HG03342 (cell line): Measurements from ENCODE around the gene TM4SF4.
A peak's percentile ranks its signal among the peaks of the same experiment; 100 is the strongest.

Source experiments
- ATAC-seq: cut with Tn5 transposase; IDR thresholded peaks from one replicate; pipeline ENCODE4 v1.9.1; 2021; ENCODE audit warnings: mild to moderate bottlenecking, moderate library complexity; ENCODE audit not compliant: unreplicated experiment

The TM4SF4 gene

DNA sequence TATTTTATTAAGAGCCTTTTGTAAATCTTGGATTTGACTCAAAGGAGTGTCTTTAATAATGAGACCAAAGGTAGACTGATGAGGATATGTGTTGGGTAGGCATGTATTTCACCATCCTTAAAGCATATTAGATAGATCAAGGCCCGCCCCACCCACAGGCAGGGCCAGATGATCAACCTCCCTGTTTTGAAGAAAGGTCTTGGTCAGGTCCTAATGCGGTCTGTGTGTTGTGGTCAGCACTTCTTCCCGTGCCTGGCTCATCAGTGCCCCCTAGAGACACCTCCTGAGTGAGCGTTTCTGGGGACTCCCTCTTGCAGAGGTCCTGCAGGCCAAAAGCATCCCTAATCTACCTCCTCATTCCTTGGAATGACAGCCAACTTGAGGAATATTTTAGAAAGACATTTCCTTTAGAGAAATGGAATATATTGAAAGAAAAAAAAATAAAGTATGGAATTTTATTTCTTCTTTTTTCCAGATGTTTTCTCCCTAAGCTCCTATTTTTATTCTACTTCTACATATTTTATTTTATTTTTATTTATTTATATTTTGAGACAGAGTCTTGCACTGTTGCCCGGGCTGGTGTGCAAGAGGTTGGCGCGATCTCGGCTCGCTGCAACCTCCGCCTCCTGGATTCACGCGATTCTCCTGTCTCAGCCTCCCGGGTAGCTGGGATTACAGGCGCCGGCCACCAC, 6.0 kb downstream of the TM4SF4 start:
- peak; percentile 98 for ATAC-seq

DNA sequence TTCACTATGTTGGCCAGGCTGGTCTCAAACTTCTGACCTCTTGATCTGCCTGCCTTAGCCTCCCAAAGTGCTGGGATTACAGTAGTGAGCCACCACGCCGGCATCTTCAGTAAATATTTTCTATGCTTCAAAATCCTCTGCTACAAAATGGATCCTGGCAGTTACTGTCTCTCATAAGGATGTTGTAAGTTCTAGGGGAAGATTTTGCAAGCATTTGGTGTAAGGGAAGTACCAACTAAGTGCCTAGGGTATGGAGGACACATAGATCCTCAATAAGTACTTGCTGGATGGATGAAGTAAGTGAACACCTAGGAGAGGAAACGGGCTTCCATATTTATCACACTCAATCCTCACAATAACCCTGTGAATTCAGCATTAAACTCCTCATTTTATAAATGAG, 6.6 kb downstream of the TM4SF4 start:
- no peak for ATAC-seq

DNA sequence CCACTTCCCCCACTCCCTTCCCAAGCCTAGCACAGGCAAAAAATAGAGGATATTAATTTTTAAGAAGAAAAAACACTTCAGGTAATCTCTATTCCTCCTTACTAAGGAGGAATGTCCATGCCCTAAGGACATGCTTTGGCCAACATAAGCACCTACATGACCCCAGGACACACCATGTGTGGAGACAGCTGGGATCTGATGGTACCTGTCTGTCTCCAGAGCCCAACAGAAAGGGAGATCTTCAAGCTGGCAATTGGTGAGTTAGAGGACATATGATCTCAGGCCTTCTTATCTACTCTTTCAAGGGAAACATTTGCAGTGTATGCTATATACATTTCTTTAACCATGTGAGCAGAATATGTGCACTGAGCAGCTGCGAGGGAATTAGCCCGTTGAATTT, 7.0 kb downstream of the TM4SF4 start:
- ATAC-seq: no peak

DNA sequence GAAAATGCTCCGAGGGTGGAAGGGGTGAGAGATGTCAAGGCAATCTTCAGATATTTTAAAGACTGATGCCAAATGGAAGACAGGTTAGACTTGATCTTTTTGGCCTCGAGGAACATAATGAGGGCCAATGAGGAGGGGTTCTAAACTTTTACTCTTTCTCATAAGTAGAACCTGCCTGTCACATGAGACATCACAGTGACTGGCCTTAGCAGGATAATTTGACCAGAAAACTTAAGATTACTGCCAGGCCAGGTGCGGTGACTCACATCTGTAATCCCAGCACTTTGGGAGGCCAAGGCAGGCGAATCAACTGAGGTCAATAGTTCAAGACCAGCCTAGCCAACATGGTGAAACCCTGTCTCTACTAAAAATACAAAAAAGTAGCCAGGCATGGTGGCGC, 12.2 kb downstream of the TM4SF4 start:
- no peak for ATAC-seq

DNA sequence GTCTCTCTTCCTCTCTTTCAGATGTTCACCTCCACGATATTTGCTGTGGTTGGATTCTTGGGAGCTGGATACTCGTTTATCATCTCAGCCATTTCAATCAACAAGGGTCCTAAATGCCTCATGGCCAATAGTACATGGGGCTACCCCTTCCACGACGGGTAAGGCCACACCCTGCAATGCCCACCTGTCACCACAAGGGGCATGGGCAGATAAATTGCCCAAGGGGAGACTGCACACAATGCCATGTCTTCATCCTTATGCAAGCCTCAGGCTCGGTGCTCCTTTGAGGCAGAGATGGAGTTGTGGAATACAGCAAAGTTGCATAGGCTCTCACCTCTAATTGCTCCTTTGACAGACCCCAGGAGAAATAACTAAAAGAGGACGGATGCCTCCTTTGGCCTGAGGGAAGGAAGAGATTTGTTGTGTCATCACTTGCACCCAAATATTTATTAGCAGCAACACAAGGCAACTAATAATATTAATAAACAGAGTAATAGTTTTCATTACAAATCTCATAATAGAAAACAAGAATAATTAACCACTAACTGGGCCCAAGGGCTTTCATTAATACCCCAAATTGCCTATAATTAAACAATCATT, 13.2 kb downstream of the TM4SF4 start:
- ATAC-seq: peak; percentile 82

DNA sequence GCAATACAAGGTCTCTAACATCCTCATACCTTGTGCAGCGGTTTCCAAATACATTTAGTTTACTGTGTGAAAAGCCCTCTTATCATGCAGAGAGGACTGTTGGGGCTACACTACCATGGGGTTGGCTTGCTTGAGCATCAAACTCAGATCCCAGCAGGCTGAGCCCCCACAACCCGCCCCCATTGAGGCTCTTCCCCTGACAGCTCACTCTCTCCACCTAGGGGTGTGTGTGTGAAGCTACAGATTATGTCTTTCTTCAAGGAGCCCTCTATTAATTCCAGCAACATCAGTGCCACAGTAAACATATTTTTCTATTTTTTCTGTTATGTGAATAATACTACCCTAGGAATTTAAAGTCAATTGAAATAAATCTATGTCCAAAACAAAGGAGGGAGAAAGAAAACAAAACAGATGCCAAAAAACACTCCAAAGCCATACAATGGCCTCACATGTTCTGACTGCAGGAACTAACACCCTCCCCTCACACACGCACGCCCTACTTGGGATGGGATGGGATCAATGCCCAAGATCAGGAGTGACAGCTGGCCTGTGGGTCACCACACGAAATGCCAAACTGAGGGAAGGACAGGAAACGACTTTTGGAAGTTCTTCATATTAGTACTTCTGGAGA, 14.7 kb downstream of the TM4SF4 start:
- ATAC-seq: no peak

DNA sequence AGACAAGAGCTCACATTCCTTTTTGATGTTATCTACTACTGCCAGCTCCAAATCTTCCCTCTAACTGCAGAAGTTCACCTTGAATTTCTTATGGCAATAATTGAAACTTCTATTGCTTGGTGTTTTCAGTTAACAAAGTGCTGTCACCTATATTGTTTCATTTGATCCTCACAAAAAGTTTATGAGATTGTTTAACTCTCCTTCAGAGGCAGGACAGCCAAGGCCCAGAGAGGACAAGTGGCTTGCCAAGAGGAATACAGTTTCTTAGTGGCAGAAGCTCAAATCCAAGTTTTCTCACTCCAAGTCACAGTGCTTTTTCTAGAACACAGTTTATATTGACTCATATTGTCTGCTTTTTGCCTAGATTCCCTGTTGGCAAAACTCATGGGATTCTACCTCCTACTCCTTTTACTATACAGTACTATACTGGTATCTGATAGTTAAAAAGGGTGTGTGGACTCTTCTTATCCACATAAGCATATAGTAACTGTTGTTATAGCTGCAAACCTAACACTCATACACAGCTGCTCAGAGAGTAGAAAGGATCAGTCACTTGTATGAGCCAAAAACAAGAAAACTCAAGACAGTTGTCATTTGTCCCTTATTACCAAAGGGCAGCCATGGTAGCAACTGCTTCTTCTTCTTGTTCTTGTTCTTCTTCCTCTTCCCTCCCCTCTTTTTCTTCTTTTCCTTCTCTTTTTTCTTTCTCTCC, 15.9 kb downstream of the TM4SF4 start:
- no peak for ATAC-seq

DNA sequence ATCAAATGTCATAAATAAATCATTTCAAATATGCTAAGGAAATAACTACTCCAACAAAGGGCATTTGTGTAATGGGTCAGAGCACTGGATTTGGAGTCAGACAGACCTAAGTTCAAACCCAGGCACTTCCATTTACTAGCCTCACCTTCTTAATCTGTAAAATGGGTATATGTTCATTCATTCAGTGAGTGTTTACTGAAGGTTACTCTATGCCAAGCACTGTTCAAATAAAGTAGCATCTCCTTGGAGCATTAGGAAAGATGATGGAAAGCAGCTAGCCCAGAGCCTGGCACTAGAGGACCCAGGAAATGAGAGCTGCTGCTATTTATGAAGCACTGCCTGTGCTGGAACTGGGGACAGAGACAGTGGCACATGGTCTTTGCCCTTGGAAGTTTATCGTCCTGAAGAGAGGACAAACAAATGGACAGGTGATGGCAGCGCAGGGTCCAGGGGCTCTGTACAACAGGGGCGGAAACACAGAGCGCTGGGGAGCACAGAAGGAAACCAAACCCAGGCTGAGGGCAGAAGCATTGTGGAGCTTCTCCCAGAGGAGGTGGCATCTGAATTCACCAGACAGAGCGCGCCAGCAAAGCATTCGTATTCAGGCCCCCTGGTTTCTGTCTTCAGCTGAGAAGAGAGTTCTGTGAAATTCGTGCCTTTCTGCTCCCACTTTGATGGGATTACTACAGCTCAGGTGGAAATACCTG, 19.0 kb downstream of the TM4SF4 start:
- ATAC-seq: no peak

DNA sequence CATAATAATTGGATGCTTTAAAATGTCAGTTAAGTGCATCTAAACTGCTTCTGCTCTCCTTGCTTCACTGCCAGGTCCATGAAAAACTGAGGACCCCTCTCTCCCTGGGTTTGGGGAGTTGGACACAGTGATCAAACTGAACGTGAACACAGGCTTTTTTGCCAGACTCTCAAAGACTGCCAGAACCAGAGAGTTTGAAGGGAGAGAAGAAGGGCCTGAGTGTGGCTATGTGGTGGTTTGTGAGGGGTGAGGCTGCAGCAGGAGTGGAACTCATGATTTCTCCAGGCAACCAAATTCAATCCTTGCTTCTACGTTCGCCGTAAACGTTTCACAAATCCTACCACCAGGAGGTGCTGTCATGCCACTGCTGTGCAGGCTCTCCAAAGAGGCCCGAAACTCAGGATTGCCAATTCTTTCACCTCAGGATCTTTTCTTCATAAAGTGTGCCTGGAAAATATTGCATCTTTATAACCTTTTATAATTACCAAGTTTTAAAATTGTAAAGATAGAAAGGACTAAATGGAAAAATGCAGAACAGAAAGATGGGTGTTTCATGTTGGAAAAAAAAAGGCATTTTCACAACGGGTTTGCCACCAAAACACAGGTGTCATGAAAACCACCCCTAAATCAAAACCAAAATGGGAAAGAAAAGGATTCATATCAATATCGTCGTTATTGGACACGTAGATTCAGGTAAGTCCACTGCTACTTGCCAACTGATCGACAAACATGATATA, 19.7 kb downstream of the TM4SF4 start:
- no peak for ATAC-seq

DNA sequence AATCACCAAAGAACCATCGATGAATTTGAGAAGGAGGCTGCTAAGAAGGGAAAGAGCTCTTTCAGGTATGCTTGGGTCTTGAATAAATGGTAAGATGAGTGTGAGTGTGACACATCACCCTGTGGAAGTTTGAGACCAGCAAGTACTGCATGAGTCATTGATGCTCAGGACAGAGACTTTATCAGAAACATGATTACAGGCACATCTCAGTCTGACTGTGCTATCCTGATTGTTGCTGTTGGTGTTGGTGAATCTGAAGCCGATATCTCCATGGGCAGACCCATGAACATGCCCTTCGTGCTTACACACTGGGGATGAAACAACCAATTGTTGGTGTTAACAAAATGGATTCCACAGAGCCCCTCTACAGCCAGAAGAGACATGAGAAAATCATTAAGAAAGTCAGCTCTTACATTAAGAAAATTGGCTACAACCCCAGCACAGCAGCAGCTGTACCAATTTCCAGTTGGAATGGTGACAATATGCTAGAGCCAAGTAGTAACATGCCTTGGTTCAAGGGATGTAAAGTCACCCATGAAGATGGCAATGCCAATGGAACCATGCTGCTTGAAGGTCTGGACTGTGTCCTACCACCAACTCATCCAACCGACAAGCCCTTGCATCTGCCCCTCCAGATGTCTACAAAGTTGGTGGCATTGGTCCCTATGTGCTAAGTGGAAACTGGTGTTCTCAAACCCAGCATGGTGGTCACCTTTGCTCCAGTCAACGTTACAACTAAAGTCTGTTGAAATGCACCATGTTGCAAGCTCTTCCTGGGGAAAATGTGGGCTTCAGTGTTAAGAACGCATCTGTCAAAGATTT, 20.5 kb downstream of the TM4SF4 start:
- ATAC-seq: no peak

DNA sequence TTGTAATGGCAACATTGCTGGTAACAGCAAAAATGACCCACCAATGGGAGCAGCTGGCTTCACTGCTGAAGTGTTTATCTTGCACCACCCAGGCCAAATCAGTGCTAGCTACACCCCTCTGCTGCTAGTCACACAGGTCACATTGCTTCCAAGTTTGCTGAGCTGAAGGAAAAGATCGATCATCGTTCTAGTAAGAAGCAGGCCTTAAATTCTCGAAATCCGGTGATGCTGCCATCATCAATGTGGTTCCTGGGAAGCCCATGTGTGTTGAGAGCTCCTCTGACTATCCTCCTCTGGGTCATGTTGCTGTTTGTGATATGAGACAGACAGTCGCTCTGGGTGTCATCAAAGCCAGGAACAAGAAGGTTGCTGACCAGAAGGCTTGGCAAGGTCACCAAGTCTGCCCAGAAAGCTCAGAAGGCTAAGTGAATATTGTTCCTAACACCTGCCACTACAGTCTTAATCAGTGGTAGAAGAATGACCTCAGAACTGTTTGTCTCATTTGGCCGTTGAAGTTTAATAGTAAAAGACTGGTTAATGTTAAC, 21.2 kb downstream of the TM4SF4 start:
- no peak for ATAC-seq

DNA sequence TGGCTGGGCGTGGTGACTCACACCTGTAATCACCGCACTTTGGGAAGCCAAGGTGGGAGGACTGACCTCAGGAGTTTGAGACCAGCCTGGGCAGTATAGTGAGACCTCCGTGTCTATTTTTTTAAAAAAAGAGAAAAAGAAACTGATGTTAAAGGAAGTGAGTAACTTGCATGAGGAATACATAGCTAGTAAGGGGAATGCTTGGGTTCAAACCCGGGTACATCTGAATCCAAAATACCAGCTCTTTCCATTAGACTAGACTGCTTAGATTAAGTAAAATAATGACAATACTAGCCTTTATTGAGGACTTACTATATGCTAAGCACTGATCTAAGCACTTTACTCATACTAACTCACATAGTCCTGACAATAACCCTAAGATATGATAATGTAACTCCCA, 22.4 kb downstream of the TM4SF4 start:
- no peak for ATAC-seq

DNA sequence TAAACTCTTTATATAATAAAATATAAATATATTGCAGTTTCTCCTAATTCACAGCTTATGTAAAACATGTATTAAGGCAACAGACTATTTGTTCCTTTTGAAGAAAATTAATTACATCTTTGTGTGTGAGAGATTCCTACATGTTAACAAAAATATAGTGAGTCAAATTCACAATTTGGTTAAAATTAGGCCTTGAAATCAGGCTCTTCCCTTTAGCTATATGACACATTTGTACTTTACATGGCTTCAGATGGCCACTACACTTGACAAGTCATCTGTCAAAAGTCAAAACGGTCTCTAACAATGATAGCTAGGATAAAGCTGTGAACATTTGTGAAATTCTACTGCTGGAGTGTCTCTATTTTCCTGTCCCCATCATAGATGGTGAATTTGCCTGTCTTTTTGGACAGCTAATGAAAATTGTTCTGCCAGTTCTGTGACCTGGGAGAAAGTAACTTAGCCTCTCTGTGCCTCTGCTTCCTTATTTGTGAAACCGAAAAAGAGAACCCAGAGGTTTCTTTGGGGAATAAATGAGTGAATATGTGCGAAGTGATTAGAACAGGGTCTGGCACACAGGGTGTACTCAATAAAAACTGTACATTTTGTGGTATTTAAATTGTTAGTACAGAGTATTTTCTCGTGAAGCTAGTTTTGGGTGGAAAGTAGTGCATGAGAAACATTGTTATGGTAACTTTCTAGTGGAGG, 23.6 kb downstream of the TM4SF4 start:
- ATAC-seq: no peak

DNA sequence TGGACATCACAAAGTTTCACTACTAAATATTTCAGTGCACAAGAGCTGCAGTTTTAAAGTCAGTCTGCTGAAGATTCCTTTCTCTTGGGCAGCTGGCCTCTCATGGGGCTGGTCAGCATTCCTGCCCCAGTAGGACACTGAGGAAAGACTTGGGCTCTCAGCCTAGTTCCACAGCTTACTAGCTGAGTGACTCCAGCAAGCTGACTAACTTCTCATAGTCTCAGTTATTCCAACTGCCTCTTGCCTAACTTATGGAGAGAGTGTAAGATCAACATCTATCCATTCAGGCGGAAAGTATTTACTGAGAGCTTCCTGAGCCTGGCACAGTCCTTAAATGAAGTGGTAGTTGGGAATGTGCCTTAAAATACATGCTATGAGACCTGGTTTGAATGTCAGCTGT, 27.0 kb downstream of the TM4SF4 start:
- no peak for ATAC-seq

DNA sequence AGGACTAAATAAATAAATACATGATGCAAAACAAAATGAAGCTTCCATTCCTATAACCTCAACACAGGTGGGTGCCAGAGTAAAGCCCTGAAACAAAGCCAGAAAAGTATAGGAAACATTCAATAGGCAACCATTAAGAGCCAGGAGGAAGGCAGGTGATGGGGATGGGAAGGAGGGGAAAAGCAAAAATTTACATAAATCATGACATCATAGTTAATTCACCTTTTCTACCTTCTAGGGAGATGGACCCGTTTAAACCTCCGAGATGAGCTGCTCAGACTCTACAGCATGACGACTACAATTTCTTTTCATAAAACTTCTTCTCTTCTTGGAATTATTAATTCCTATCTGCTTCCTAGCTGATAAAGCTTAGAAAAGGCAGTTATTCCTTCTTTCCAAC, 27.9 kb downstream of the TM4SF4 start:
- ATAC-seq: no peak

DNA sequence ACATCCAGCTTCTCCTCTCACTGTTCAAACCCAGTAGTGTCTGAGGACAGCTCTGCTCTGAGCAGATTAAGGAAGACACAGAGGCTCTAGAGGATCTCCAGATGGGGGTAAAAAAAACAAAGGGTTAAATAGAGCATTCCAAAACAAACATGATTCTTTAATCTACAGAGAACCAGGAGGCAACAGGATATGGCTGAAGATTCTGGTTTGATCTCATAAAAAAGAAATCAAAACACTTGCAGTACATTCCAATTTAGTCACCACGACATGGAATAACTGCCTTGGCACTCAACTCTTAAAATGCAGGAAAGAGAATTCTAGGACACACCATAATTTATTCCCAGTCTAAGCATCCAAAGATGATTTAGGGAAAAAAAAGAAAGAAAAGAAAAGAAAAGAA, 32.0 kb downstream of the TM4SF4 start:
- no peak for ATAC-seq

DNA sequence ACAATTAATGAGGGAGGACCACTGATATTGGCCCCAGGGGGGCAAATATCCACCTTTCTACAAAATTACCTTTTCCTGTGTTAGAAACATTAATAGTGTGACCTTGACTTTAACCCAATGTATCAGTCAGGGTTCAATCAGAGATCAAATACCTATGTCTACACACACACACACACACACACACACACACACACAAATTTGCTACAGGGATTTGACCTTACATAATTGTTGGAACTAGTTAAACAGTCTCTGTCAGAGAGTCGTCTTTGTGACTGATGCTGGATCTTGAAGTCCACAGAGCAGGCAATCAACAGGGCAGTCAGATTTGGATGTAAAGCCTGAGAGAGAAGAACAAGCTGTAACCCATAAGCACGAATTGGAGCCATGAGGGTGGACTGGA, 32.5 kb downstream of the TM4SF4 start:
- no peak for ATAC-seq

DNA sequence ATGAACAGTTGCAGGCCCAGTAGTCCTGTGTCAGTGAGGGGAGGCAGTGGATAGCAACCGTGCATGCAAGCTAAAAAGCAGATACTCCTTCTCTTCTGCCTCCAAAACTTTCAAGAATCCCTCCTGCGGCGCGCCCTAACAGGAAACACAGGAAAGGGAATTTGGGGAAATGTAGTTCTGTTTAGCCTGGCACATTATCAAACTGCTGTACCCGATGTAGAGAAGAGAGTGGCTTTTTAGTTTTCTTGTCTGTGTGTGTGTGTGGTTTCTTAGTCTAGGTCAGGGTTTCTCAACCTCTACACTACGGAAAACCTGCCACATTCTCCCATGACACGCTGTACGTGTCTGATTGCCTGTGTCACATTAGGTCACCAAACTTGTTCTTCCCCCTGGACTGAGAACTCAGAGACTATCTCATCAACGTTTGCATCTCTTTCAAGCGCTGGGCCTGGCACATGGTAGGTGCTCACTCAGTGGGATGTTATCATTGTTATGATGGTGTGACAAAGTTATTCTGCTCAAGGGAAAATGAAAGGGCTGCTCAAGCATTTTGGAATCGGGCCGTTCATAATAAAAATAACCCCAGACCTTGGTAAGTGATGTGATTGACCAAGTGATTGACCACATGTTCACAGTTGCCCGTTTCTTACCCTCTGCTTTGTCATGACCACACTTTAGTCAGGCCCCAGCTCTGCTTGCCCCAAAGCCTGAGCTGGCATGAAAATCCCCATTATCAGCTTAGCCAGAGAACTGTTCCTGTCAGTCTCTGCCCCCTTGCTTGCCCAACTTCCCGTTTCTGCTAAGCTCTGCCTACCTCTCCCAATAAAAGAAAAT, 33.2 kb downstream of the TM4SF4 start:
- ATAC-seq: no peak
